Measurements from ENCODE around the gene SMLR1. TPM values are rescaled to one million over a fixed set of nuclear protein-coding genes. Genes with fewer than 3 reads are reported as not detected.
A peak's percentile ranks its signal among the peaks of the same experiment; 100 is the strongest.

Gene SMLR1
- total RNA-seq, 1 donor from 2014 or later = not detected

GRCh38 chr6:130885392-130886192 lies 58.4 kb downstream of the SMLR1 start:
- ATAC-seq (ENCODE audit: low read depth) (peak; percentile 81), DNase-seq (no peak)
- Mint-ChIP-seq H3K9me3 (no peaks in the 10 kb centered on the region), H3K4me3 (no peak overlapping the region), H3K4me1 (no peaks in the 10 kb centered on the region), H3K27ac (no peak overlapping the region), H3K36me3 (ENCODE audit: low read depth) (peaks cover 20% of the 10 kb centered on the region), H3K27me3 (no peaks in the 10 kb centered on the region)
- ChIA-PET CTCF (interaction anchor here (0.6 to 8.0 kb wide), 24 partner anchors 12 to 743 kb away, joined by 3 to 184 read pairs (median 5); partner anchors contain the start of gene MED23), POLR2A (no interaction called here)
- TF ChIP-seq CTCF (IDR thresholded peaks at IDR 0.05) = peak; percentile 30
- intact Hi-C loops (cut with micrococcal nuclease) = loop anchor here (1.0 to 2.0 kb wide), 9 partner anchors 177 to 1025 kb away; partner anchors contain the start of genes EPB41L2 and MED23

Other genes starting within 250 kb of the SMLR1 start
- gene EPB41L2, start 235.8 kb downstream of the SMLR1 start, total RNA-seq = 62.7 and 62.8 TPM in 2 replicates